K562 (cell line): ENCODE measurements around the gene DCAF17.
A peak's percentile ranks its signal among the peaks of the same experiment; 100 is the strongest.

Source experiments
- CAMTA2 ChIP-seq: fragments of 250-450 bp; sonication (Bioruptor Pico); conservative IDR thresholded peaks from 2 replicates; pipeline ENCODE4 v1.5.1; 2022
- CXXC5 ChIP-seq: fragments of 250-450 bp; sonication (Bioruptor Pico); IDR thresholded peaks from 2 replicates; pipeline ENCODE4 v1.8.0; 2022; ENCODE audit warnings: inconsistent platforms, mild to moderate bottlenecking, moderate library complexity
- FUS ChIP-seq: fragments of 200-400 bp; formaldehyde crosslinking; optimal IDR thresholded peaks from 2 replicates; pipeline ENCODE3; 2017; ENCODE audit warnings: low read depth, low read length
- JUND ChIP-seq, 2 experiments: IDR thresholded peaks; 2 replicates in 1 of 2; 3 replicates in 1 of 2; pipeline ENCODE4 v1.6.1; 2011; ENCODE audit warnings: borderline replicate concordance in 2 of 2, low read depth in 2 of 2, low read length in 2 of 2, improper control_type of control experiment in 1 of 2, missing biosample characterization in 1 of 2, missing genetic modification characterization in 1 of 2, missing genetic modification reagents in 1 of 2
- MAZ ChIP-seq, 2 experiments: fragments of 450-650 bp in 1 of 2; sonication (generic) in 1 of 2; formaldehyde crosslinking; IDR thresholded peaks in 1 of 2; conservative IDR thresholded peaks in 1 of 2; 2 replicates each; pipeline versions ENCODE4 v1.4.0 to v1.5.0; 2020; ENCODE audit warnings: mild to moderate bottlenecking in 1 of 2, missing genetic modification reagents in 1 of 2
- POLR2A ChIP-seq: fragments of 450-650 bp; conservative IDR thresholded peaks from 2 replicates; pipeline ENCODE4 v1.6.1; 2016
- SIN3B ChIP-seq: fragments of 450-650 bp; IDR thresholded peaks from 2 replicates; pipeline ENCODE4 v1.6.1; 2017; ENCODE audit warnings: low read depth, mild to moderate bottlenecking, moderate library complexity
- SP2 ChIP-seq: IDR thresholded peaks from 2 replicates; pipeline ENCODE4 v1.6.1; 2011; ENCODE audit warnings: mild to moderate bottlenecking, low read depth, low read length, moderate library complexity; ENCODE audit not compliant: poor library complexity, severe bottlenecking; ENCODE audit errors: extremely low read depth
- TCF7L2 ChIP-seq: fragments of 150-350 bp; IDR thresholded peaks from 2 replicates; pipeline ENCODE4 v1.6.1; 2016; ENCODE audit warnings: low read depth, mild to moderate bottlenecking, low read length, moderate library complexity
- ZC3H11A ChIP-seq: IDR thresholded peaks from 2 replicates; pipeline ENCODE4 v1.6.1; 2012; ENCODE audit warnings: low read depth, low read length, improper control_type of control experiment
- ZNF384 ChIP-seq: IDR thresholded peaks from 2 replicates; pipeline ENCODE4 v1.6.1; 2012; ENCODE audit warnings: low read depth, low read length, improper control_type of control experiment
- TF ChIP-seq, protein P1 (sequence below), 2 experiments: fragments of 450-650 bp in 1 of 2; sonication (generic) in 1 of 2; formaldehyde crosslinking; conservative IDR thresholded peaks; 2 replicates each; pipeline versions ENCODE4 v1.4.0 to v1.8.1; 2020 to 2022; ENCODE audit warnings: mild to moderate bottlenecking in 1 of 2, missing genetic modification reagents in 1 of 2
- TF ChIP-seq, protein P2 (sequence below), 3 experiments: IDR thresholded peaks in 2 of 3; conservative IDR thresholded peaks in 1 of 3; 2 replicates each; pipeline ENCODE4 v1.5.1; 2011 to 2012; ENCODE audit warnings: low read length in 3 of 3, mild to moderate bottlenecking in 3 of 3, control low read depth in 2 of 3, improper control_type of control experiment in 1 of 3, inconsistent platforms in 1 of 3, low read depth in 1 of 3, mixed read lengths in 1 of 3, moderate library complexity in 1 of 3; ENCODE audit not compliant: insufficient read depth in 2 of 3
- TF ChIP-seq, protein P3 (sequence below), 2 experiments: fragments of 450-650 bp; formaldehyde crosslinking in 1 of 2; IDR thresholded peaks; 2 replicates each; pipeline versions ENCODE4 v1.4.0 to v1.6.1; 2014 to 2020; ENCODE audit warnings: mild to moderate bottlenecking in 2 of 2, borderline replicate concordance in 1 of 2, low read depth in 1 of 2

DNA sequence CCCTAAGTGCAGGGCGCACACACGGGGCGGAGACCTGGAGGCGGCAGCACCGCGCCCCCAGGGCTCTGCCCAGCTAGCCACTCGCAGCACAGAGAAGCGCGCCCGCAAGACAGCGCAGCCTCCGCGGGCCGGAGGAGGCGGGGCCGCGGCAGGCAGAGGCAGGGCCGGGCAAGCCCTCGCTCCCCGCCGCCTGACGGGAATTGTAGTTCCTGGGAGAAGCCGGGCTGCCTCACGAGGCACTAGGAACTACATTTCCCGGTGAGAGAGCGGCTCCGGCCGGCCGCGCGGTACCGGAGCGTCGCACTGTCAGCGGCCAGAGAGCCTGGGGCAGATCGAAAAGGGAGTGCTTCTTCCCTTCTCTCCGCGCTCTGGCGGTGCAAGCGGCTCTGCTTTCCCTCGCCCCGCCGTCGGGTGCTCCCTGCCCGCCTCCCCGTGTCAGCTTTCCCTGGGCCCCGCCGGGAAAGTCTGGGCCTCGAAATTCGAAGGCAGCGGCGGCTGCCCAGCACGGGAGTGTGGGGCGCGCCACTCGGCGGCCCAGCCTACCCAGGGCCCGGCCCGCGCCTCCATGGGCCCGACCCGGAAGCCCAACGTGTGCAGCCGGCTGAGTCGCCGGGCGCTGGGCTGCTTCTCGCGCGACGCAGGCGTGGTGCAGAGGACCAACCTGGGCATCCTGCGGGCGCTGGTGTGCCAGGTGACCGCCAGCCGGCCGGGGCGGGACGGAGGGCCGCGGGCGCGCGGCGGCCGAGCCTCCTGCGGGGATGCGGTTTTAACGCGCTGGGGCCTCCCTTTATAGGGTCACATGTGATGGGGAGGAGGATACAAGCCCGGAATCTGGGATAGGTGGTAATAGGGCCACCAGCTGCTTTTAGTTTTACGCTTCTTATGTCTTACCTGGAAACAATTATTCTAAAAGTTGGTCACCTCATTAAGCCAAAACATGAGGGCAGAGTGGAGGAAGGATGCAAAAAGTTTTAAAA, at the start of gene DCAF17:
- TF ChIP-seq, protein P1, sequence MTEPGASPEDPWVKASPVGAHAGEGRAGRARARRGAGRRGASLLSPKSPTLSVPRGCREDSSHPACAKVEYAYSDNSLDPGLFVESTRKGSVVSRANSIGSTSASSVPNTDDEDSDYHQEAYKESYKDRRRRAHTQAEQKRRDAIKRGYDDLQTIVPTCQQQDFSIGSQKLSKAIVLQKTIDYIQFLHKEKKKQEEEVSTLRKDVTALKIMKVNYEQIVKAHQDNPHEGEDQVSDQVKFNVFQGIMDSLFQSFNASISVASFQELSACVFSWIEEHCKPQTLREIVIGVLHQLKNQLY (CRISPR knock-in tag; conservative IDR thresholded peaks at IDR 0.05), result 0 out of 4 replicates have a peak, but pooled peaks have one; percentile 62 to 88
- no peak; the same call in 1 of the 2 replicates for TF ChIP-seq JUND (IDR thresholded peaks at IDR 0.05; ENCODE audit: borderline replicate concordance, low read depth, low read length)
- 0 out of 3 replicates have a peak, but pooled peaks have one; percentile 34 for TF ChIP-seq JUND (tag; IDR thresholded peaks at IDR 0.05; ENCODE audit: borderline replicate concordance, low read depth, low read length)
- TF ChIP-seq MAZ (CRISPR knock-in tag; conservative IDR thresholded peaks at IDR 0.05 in 1 of 2, IDR thresholded peaks at IDR 0.05 in 1 of 2), result peak; percentile 82 to 92
- peak; percentile 59 for TF ChIP-seq FUS
- TF ChIP-seq ZC3H11A, result peak; percentile 54; the same call in 1 of the 2 replicates
- peak; percentile 91; the same call in 1 of the 2 replicates for TF ChIP-seq CAMTA2 (CRISPR knock-in tag)
- 0 out of 2 replicates have a peak, but pooled peaks have one; percentile 59 for TF ChIP-seq SIN3B
- TF ChIP-seq ZNF384, result no peak; the same call in 1 of the 2 replicates
- TF ChIP-seq, protein P2, sequence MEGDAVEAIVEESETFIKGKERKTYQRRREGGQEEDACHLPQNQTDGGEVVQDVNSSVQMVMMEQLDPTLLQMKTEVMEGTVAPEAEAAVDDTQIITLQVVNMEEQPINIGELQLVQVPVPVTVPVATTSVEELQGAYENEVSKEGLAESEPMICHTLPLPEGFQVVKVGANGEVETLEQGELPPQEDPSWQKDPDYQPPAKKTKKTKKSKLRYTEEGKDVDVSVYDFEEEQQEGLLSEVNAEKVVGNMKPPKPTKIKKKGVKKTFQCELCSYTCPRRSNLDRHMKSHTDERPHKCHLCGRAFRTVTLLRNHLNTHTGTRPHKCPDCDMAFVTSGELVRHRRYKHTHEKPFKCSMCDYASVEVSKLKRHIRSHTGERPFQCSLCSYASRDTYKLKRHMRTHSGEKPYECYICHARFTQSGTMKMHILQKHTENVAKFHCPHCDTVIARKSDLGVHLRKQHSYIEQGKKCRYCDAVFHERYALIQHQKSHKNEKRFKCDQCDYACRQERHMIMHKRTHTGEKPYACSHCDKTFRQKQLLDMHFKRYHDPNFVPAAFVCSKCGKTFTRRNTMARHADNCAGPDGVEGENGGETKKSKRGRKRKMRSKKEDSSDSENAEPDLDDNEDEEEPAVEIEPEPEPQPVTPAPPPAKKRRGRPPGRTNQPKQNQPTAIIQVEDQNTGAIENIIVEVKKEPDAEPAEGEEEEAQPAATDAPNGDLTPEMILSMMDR (IDR thresholded peaks at IDR 0.05 in 2 of 3, conservative IDR thresholded peaks at IDR 0.05 in 1 of 3; ENCODE audit: insufficient read depth in 2 of 3, low read depth in 1 of 3, low read length in 3 of 3), result 0 out of 6 replicates have a peak, but pooled peaks of 1 of the 3 experiments have one; percentile 8
- no peak for TF ChIP-seq SP2
- TF ChIP-seq POLR2A, result peak; percentile 96
- no peak for TF ChIP-seq TCF7L2
- peak; percentile 89 for TF ChIP-seq CXXC5 (CRISPR knock-in tag)
- TF ChIP-seq, protein P3, sequence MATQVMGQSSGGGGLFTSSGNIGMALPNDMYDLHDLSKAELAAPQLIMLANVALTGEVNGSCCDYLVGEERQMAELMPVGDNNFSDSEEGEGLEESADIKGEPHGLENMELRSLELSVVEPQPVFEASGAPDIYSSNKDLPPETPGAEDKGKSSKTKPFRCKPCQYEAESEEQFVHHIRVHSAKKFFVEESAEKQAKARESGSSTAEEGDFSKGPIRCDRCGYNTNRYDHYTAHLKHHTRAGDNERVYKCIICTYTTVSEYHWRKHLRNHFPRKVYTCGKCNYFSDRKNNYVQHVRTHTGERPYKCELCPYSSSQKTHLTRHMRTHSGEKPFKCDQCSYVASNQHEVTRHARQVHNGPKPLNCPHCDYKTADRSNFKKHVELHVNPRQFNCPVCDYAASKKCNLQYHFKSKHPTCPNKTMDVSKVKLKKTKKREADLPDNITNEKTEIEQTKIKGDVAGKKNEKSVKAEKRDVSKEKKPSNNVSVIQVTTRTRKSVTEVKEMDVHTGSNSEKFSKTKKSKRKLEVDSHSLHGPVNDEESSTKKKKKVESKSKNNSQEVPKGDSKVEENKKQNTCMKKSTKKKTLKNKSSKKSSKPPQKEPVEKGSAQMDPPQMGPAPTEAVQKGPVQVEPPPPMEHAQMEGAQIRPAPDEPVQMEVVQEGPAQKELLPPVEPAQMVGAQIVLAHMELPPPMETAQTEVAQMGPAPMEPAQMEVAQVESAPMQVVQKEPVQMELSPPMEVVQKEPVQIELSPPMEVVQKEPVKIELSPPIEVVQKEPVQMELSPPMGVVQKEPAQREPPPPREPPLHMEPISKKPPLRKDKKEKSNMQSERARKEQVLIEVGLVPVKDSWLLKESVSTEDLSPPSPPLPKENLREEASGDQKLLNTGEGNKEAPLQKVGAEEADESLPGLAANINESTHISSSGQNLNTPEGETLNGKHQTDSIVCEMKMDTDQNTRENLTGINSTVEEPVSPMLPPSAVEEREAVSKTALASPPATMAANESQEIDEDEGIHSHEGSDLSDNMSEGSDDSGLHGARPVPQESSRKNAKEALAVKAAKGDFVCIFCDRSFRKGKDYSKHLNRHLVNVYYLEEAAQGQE (IDR thresholded peaks at IDR 0.05; ENCODE audit: borderline replicate concordance), result peak; percentile 43
- TF ChIP-seq, protein P3 (CRISPR knock-in tag; IDR thresholded peaks at IDR 0.05; ENCODE audit: low read depth), result peak; percentile 87
